Effector memory CD4-positive, alpha-beta T cell (primary cell): Measurements from ENCODE around the gene U2AF2.

Experiments used
- DNase-seq, 3 donors: peaks; one replicate each; pipeline ENCODE4 v3.0.0-alpha.2; 2020
- H3K27ac ChIP-seq: 2 replicates; pipeline ENCODE4 v1.7.0; 2013; ENCODE audit warnings: mild to moderate bottlenecking, low read length, moderate library complexity; ENCODE audit not compliant: insufficient read depth, poor library complexity, severe bottlenecking
- H3K27me3 ChIP-seq: replicated peaks from 2 replicates; pipeline ENCODE4 v1.7.0; 2013; ENCODE audit warnings: mild to moderate bottlenecking, low read length; ENCODE audit not compliant: insufficient read depth, control insufficient read depth, poor library complexity, severe bottlenecking
- H3K36me3 ChIP-seq: 2 replicates; pipeline ENCODE4 v1.7.0; 2013; ENCODE audit warnings: mild to moderate bottlenecking, low read length, moderate library complexity; ENCODE audit not compliant: control insufficient read depth, insufficient read depth
- H3K4me1 ChIP-seq: 2 replicates; pipeline ENCODE4 v1.7.0; 2013; ENCODE audit warnings: low read length, mild to moderate bottlenecking; ENCODE audit not compliant: control insufficient read depth, insufficient read depth, poor library complexity, severe bottlenecking
- H3K4me3 ChIP-seq: 2 replicates; pipeline ENCODE4 v1.7.0; 2013; ENCODE audit warnings: low read length, low read depth, mild to moderate bottlenecking; ENCODE audit not compliant: insufficient read depth, poor library complexity, severe bottlenecking
- H3K9me3 ChIP-seq: 2 replicates; pipeline ENCODE4 v1.7.0; 2013; ENCODE audit warnings: mild to moderate bottlenecking, low read length, moderate library complexity; ENCODE audit not compliant: control insufficient read depth

The U2AF2 gene

DNA sequence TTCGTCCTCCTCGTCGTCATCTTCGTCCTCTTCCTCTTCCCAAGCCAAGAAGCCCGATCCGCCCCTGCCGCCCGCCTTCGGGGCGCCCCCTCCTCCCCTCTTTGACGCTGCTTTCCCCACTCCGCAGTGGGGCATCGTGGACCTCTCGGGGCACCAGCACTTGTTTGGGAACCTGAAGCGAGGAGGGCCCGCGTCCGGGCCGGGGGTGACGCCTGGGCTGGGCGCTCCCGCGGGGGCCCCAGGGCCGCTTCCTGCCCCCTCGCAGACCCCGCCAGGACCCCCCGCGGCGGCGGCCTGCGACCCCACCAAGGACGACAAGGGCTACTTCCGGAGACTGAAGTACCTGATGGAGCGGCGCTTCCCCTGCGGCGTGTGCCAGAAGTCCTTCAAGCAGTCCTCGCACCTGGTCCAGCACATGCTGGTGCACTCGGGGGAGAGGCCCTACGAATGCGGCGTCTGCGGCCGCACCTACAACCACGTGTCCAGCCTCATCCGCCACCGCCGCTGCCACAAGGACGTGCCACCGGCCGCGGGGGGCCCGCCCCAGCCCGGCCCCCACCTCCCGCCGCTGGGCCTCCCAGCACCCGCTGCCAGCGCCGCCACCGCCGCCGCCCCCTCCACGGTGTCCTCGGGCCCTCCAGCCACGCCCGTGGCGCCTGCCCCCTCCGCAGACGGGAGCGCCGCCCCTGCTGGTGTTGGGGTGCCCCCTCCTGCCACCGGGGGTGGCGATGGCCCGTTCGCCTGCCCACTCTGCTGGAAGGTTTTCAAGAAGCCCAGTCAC is 40.7 kb upstream of the U2AF2 start:
- no peak overlapping the region for H3K4me3 ChIP-seq
- H3K4me1 ChIP-seq = no peaks in the 10 kb centered on the region
- H3K9me3 ChIP-seq = no peaks in the 10 kb centered on the region
- peaks cover 21% of the 10 kb centered on the region for H3K36me3 ChIP-seq
- H3K27ac ChIP-seq = no peak overlapping the region
- no peak for DNase-seq
- H3K27me3 ChIP-seq = no peaks in the 10 kb centered on the region

DNA sequence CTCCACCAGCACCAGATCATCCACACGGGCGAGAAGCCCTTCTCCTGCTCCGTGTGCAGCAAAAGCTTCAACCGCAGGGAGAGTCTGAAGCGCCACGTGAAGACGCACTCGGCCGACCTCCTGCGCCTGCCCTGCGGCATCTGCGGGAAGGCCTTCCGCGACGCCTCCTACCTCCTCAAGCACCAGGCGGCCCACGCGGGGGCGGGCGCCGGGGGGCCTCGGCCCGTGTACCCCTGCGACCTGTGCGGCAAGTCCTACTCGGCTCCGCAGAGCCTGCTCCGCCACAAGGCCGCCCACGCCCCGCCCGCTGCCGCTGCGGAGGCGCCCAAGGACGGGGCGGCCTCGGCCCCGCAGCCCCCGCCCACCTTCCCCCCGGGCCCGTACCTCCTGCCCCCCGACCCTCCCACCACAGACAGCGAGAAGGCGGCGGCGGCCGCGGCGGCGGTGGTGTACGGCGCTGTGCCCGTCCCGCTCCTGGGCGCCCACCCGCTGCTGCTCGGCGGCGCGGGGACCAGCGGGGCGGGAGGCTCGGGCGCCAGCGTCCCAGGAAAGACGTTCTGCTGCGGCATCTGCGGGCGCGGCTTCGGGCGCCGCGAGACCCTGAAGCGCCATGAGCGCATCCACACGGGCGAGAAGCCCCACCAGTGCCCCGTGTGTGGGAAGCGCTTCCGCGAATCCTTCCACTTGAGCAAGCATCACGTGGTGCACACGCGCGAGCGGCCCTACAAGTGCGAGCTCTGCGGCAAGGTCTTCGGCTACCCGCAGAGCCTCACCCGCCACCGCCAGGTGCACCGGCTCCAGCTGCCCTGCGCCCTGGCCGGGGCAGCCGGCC is 39.9 kb upstream of the U2AF2 start:
- Histone ChIP-seq H3K27me3 (no peaks in the 10 kb centered on the region), H3K4me1 (no peaks in the 10 kb centered on the region), H3K36me3 (peaks cover 17% of the 10 kb centered on the region), H3K4me3 (no peak overlapping the region), H3K27ac (no peak overlapping the region), H3K9me3 (no peaks in the 10 kb centered on the region)
- DNase-seq = no peak

GRCh38 chr19:55615543-55616394 is 39.1 kb upstream of the U2AF2 start:
- no peaks in the 10 kb centered on the region for H3K4me1 ChIP-seq
- peaks cover 11% of the 10 kb centered on the region for H3K36me3 ChIP-seq
- no peak overlapping the region for H3K4me3 ChIP-seq
- H3K9me3 ChIP-seq = no peaks in the 10 kb centered on the region
- H3K27ac ChIP-seq = no peak overlapping the region
- no peak for DNase-seq
- H3K27me3 ChIP-seq = no peaks in the 10 kb centered on the region

- H3K9me3 ChIP-seq = no peaks in the 10 kb centered on the region
- DNase-seq = no peak
- peaks cover 15% of the 10 kb centered on the region for H3K36me3 ChIP-seq
- H3K4me3 ChIP-seq = no peak overlapping the region
- no peaks in the 10 kb centered on the region for H3K27me3 ChIP-seq
- H3K27ac ChIP-seq = no peak overlapping the region
- H3K4me1 ChIP-seq = no peaks in the 10 kb centered on the region
Measured at GRCh38 chr19:55616395-55616875, 38.4 kb upstream of the U2AF2 start.

DNA sequence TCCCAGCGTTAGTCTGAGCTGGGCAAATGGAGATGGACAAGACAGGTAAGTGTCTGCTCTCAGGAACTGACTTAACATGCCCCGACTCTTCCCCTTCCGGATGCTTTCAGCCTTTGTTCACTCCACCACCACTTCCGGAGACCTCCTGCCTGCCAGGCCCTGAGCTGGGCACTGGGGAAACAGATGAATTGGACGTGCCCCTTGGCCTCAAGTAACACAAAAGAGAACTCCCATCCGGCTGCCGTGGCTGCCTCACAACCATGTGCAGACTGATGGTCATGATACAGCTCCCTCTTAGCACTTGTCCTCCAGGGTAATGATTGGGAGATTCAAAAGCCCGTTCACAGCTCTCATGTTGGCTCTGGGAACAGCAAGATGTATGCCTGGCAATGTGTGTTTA is 37.4 kb upstream of the U2AF2 start:
- Histone ChIP-seq H3K9me3 (no peaks in the 10 kb centered on the region), H3K27ac (no peak overlapping the region), H3K4me3 (no peak overlapping the region), H3K27me3 (no peaks in the 10 kb centered on the region), H3K4me1 (no peaks in the 10 kb centered on the region), H3K36me3 (peaks cover 15% of the 10 kb centered on the region)
- no peak for DNase-seq

- Histone ChIP-seq H3K27ac (no peak overlapping the region), H3K9me3 (no peaks in the 10 kb centered on the region), H3K4me1 (no peaks in the 10 kb centered on the region), H3K4me3 (no peak overlapping the region), H3K36me3 (peaks cover 15% of the 10 kb centered on the region), H3K27me3 (no peaks in the 10 kb centered on the region)
- DNase-seq = no peak
Measured at GRCh38 chr19:55618426-55618825, 36.4 kb upstream of the U2AF2 start.

DNA sequence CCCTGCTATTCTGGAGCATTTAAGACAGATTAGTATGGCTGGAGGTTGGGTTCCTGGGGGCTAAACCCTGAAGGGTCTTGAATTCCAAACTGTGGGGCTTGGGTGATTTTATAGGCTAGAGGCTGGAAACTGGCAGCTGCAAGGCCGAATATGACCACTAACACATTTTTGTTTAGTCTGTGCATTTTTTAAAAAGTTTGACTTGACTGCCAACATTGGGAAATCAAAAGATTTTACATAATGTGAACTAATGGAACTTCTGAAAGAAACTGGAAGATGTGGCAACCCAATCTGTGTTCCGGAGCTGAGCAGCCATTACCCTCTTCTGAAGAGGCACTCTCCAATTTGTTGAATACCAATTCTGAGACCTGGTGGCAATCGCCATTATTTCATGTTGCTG is 35.5 kb upstream of the U2AF2 start:
- H3K27me3 ChIP-seq = no peaks in the 10 kb centered on the region
- H3K4me1 ChIP-seq = no peaks in the 10 kb centered on the region
- H3K36me3 ChIP-seq = peaks cover 15% of the 10 kb centered on the region
- H3K27ac ChIP-seq = no peak overlapping the region
- no peak overlapping the region for H3K4me3 ChIP-seq
- H3K9me3 ChIP-seq = no peaks in the 10 kb centered on the region
- no peak for DNase-seq

- H3K27ac ChIP-seq = no peak overlapping the region
- no peak for DNase-seq
- H3K36me3 ChIP-seq = peaks cover 15% of the 10 kb centered on the region
- H3K4me3 ChIP-seq = no peak overlapping the region
- no peaks in the 10 kb centered on the region for H3K4me1 ChIP-seq
- H3K9me3 ChIP-seq = no peaks in the 10 kb centered on the region
- no peaks in the 10 kb centered on the region for H3K27me3 ChIP-seq
Measured at GRCh38 chr19:55620410-55621204, 34.2 kb upstream of the U2AF2 start.

- H3K4me3 ChIP-seq = no peak overlapping the region
- no peak overlapping the region for H3K27ac ChIP-seq
- no peak for DNase-seq
- H3K4me1 ChIP-seq = peaks cover 5% of the 10 kb centered on the region
- no peaks in the 10 kb centered on the region for H3K9me3 ChIP-seq
- no peaks in the 10 kb centered on the region for H3K27me3 ChIP-seq
- peaks cover 11% of the 10 kb centered on the region for H3K36me3 ChIP-seq
Measured at GRCh38 chr19:55621205-55621672, 33.6 kb upstream of the U2AF2 start.
